Neuronal stem cell (in vitro differentiated cells): ENCODE results near the gene DPEP1.
"Not testable (repeated sequence)": the region's sequence is repeated elsewhere in the genome, so short reads cannot be mapped to it uniquely, and the experiment has no call there.

Source experiments
- DNase-seq: peaks from one replicate; pipeline ENCODE4 v3.0.0-alpha.2; 2013; ENCODE audit warnings: low spot score
- H2AFZ ChIP-seq: one replicate; pipeline ENCODE4 v1.6.1; 2013; ENCODE audit warnings: mild to moderate bottlenecking, low read length, inconsistent platforms
- H2AK5ac ChIP-seq: 2 replicates; pipeline ENCODE4 v1.6.1; 2013; ENCODE audit warnings: low read depth, mild to moderate bottlenecking, inconsistent platforms, low read length, moderate library complexity, mixed read lengths
- H2BK120ac ChIP-seq: 2 replicates; pipeline ENCODE4 v1.6.1; 2013; ENCODE audit warnings: low read depth, mild to moderate bottlenecking, inconsistent platforms, low read length, moderate library complexity, mixed read lengths
- H2BK12ac ChIP-seq: one replicate; pipeline ENCODE4 v1.6.1; 2013; ENCODE audit warnings: low read length, inconsistent platforms
- H2BK15ac ChIP-seq: 2 replicates; pipeline ENCODE4 v1.6.1; 2013; ENCODE audit warnings: mild to moderate bottlenecking, low read length, inconsistent platforms, mixed read lengths
- H2BK5ac ChIP-seq: one replicate; pipeline ENCODE4 v1.6.1; 2013; ENCODE audit warnings: inconsistent platforms, mild to moderate bottlenecking, low read length, moderate library complexity
- H3K14ac ChIP-seq: one replicate; pipeline ENCODE4 v1.6.1; 2013; ENCODE audit warnings: low read length, inconsistent platforms
- H3K18ac ChIP-seq: 2 replicates; pipeline ENCODE4 v1.6.1; 2013; ENCODE audit warnings: low read length, inconsistent platforms
- H3K23ac ChIP-seq: 2 replicates; pipeline ENCODE4 v1.6.1; 2013; ENCODE audit warnings: low read depth, mild to moderate bottlenecking, mixed read lengths, low read length, inconsistent platforms; ENCODE audit not compliant: poor library complexity
- H3K27ac ChIP-seq: replicated peaks from 3 replicates; pipeline ENCODE4 v1.5.1; 2013; ENCODE audit warnings: low read length, inconsistent platforms
- H3K27me3 ChIP-seq, 3 experiments: 2 replicates each; pipeline ENCODE4 v1.6.1; 2013; ENCODE audit warnings: low read length in 3 of 3, mild to moderate bottlenecking in 2 of 3, inconsistent platforms in 1 of 3, low read depth in 1 of 3, mixed read lengths in 1 of 3, moderate library complexity in 1 of 3; ENCODE audit not compliant: control insufficient read depth in 3 of 3, insufficient read depth in 3 of 3
- H3K36me3 ChIP-seq, 2 donors: replicated peaks in 1 of 2; 2 replicates each; pipeline ENCODE4 v1.6.1; 2013; ENCODE audit warnings: low read length in 2 of 2; ENCODE audit not compliant: control insufficient read depth in 2 of 2, insufficient read depth in 2 of 2
- H3K4ac ChIP-seq: 2 replicates; pipeline ENCODE4 v1.6.1; 2013; ENCODE audit warnings: inconsistent platforms, mild to moderate bottlenecking, low read length, moderate library complexity
- H3K4me1 ChIP-seq, 2 donors: 1 replicate in 1 of 2; 2 replicates in 1 of 2; pipeline ENCODE4 v1.6.1; 2013; ENCODE audit warnings: low read length in 2 of 2, low read depth in 1 of 2; ENCODE audit not compliant: control insufficient read depth in 2 of 2, insufficient read depth in 1 of 2
- H3K4me2 ChIP-seq: one replicate; pipeline ENCODE4 v1.6.1; 2013; ENCODE audit warnings: mild to moderate bottlenecking, low read length, inconsistent platforms; ENCODE audit not compliant: insufficient read depth, poor library complexity, severe bottlenecking
- H3K4me3 ChIP-seq, 2 donors: 2 replicates each; pipeline ENCODE4 v1.5.1; 2013; ENCODE audit warnings: low read length in 2 of 2, mild to moderate bottlenecking in 2 of 2, inconsistent platforms in 1 of 2, moderate library complexity in 1 of 2
- H3K79me1 ChIP-seq: one replicate; pipeline ENCODE4 v1.6.1; 2013; ENCODE audit warnings: low read depth, mild to moderate bottlenecking, inconsistent platforms, low read length, moderate library complexity
- H3K9ac ChIP-seq: one replicate; pipeline ENCODE4 v1.6.1; 2013; ENCODE audit warnings: mild to moderate bottlenecking, low read depth, low read length, inconsistent platforms; ENCODE audit not compliant: poor library complexity
- H3K9me3 ChIP-seq, 2 donors: replicated peaks in 1 of 2; 2 replicates each; pipeline versions ENCODE3 to v1.6.1; 2013; ENCODE audit warnings: low read length in 2 of 2, mild to moderate bottlenecking in 2 of 2, inconsistent platforms in 1 of 2, low read depth in 1 of 2, mixed read lengths in 1 of 2, moderate library complexity in 1 of 2; ENCODE audit not compliant: control insufficient read depth in 2 of 2, insufficient read depth in 1 of 2
- H4K8ac ChIP-seq: one replicate; pipeline ENCODE4 v1.6.1; 2013; ENCODE audit warnings: low read depth, mild to moderate bottlenecking, inconsistent platforms, low read length, moderate library complexity
- H4K91ac ChIP-seq: one replicate; pipeline ENCODE4 v1.6.1; 2013; ENCODE audit warnings: low read length, low read depth, mild to moderate bottlenecking, inconsistent platforms; ENCODE audit not compliant: poor library complexity
- WGBS, 2 donors: extraction: QIAGEN DNeasy Blood & Tissue Kit; methylation state at CpG; one replicate each; pipeline ENCODE4 v1.1.7; 2013; ENCODE audit warnings: missing lambda C conversion rate in 2 of 2, mixed read lengths in 1 of 2; ENCODE audit not compliant: insufficient read length in 2 of 2, insufficient replicate concordance in 1 of 2; ENCODE audit errors: extremely low coverage in 2 of 2; 5-methylcytosine and 5-hydroxymethylcytosine counted together

DPEP1 gene

DNA sequence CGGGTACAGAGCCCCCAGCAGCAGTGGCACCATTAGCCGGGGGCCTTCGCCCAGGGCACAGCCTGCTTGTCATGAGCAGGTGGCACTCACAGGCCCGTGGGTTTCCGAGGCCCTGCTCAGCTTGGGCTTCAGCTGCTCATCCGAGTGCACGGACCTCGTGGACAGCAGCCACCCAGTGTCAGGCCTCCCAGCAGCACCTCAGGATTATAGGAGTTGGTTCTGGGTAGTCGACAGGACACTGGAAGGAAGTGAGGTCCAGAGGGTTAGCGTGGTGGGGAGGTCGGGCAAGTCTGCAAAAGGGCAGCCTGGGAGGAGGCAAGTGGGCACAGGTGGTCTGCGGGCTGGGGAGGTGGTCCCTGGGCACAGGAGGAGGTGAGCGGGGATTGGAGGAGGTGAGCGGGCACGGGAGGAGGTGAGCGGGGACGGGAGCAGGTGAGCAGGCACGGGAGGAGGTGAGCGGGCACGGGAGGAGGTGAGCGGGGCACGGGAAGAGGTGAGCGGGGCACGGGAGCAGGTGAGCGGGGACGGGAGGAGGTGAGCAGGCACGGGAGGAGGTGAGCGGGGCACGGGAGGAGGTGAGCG, 43.0 kb upstream of the DPEP1 start:
- Histone ChIP-seq H3K9me3 (no peaks in the 10 kb centered on the region), H4K8ac (no peak overlapping the region), H3K18ac (peak overlapping the region; percentile 28), H3K14ac (peak overlapping the region; percentile 89), H3K27me3 (peaks cover 7 to 15% (median 7%) of the 10 kb centered on the region in 3 experiments), H3K4me1 (peaks cover 2 to 9% of the 10 kb centered on the region in 2 donors), H2BK12ac (peak overlapping the region; percentile 90), H4K91ac (no peak overlapping the region), H3K23ac (peak overlapping the region; percentile 73), H2AK5ac (peak overlapping the region; percentile 49), H2BK120ac (no peak overlapping the region), H2AFZ (no peak overlapping the region), H3K9ac (no peak overlapping the region), H3K79me1 (no peaks in the 10 kb centered on the region), H2BK15ac (peak overlapping the region; percentile 85), H3K4me3 (no peak overlapping the region), H3K4me2 (no peak overlapping the region), H2BK5ac (no peak overlapping the region), H3K36me3 (no peaks in the 10 kb centered on the region), H3K27ac (no peak overlapping the region), H3K4ac (no peak overlapping the region)
- DNase-seq, result no peak
- no CpG with 5 or more reads among the region's 30 CpGs for WGBS, 2 donors

- H3K18ac ChIP-seq, result peak overlapping the region; percentile 57
Measured at GRCh38 chr16:89570983-89571598, 42.4 kb upstream of the DPEP1 start.

GRCh38 chr16:89571636-89572035, 41.8 kb upstream of the DPEP1 start:
- H3K9me3 ChIP-seq, result no peaks in the 10 kb centered on the region
- no peak overlapping the region for H3K4me2 ChIP-seq
- peak overlapping the region; percentile 3 for H3K23ac ChIP-seq
- peak overlapping the region; percentile 76 for H3K4ac ChIP-seq
- peaks cover 2 to 4% of the 10 kb centered on the region in 2 donors for H3K4me1 ChIP-seq
- no peaks in the 10 kb centered on the region for H3K79me1 ChIP-seq
- peaks cover 17 to 26% (median 18%) of the 10 kb centered on the region in 3 experiments for H3K27me3 ChIP-seq
- no peak overlapping the region for H3K27ac ChIP-seq
- no peak overlapping the region for H4K8ac ChIP-seq
- no CpG with 5 or more reads among the region's 18 CpGs for WGBS, 2 donors
- H2BK12ac ChIP-seq, result peak overlapping the region; percentile 41
- peak overlapping the region; percentile 60 for H3K9ac ChIP-seq
- no peak overlapping the region for H3K4me3 ChIP-seq
- peak overlapping the region; percentile 82 for H3K14ac ChIP-seq
- peak overlapping the region; percentile 5 for H2BK5ac ChIP-seq
- H2BK15ac ChIP-seq, result peak overlapping the region; percentile 58
- H3K18ac ChIP-seq, result peak overlapping the region; percentile 57
- no peak for DNase-seq
- peak overlapping the region; percentile 91 for H2AK5ac ChIP-seq
- H2AFZ ChIP-seq, result no peak overlapping the region
- H4K91ac ChIP-seq, result no peak overlapping the region
- no peak overlapping the region for H2BK120ac ChIP-seq
- no peaks in the 10 kb centered on the region for H3K36me3 ChIP-seq

More at GRCh38 chr16:89570983-89571598, 42.4 kb upstream of the DPEP1 start:
- H3K4me3 ChIP-seq, H3K36me3 ChIP-seq, H3K4me1 ChIP-seq, H3K27ac ChIP-seq, H3K4ac ChIP-seq, H3K9me3 ChIP-seq, H4K91ac ChIP-seq, H3K79me1 ChIP-seq, H3K23ac ChIP-seq, H4K8ac ChIP-seq, H2BK120ac ChIP-seq, H2AFZ ChIP-seq, H3K4me2 ChIP-seq, DNase-seq, H2BK15ac ChIP-seq: not testable (repeated sequence)
- H3K27me3 ChIP-seq, result peaks cover 12 to 21% (median 12%) of the 10 kb centered on the region in 3 experiments
- H3K14ac ChIP-seq, result peak overlapping the region; percentile 82
- peak overlapping the region; percentile 5 for H2BK5ac ChIP-seq
- no CpG with 5 or more reads among the region's 36 CpGs for WGBS, 2 donors
- H2BK12ac ChIP-seq, result peak overlapping the region; percentile 41
- peak overlapping the region; percentile 60 for H3K9ac ChIP-seq
- H2AK5ac ChIP-seq, result peak overlapping the region; percentile 91

DNA sequence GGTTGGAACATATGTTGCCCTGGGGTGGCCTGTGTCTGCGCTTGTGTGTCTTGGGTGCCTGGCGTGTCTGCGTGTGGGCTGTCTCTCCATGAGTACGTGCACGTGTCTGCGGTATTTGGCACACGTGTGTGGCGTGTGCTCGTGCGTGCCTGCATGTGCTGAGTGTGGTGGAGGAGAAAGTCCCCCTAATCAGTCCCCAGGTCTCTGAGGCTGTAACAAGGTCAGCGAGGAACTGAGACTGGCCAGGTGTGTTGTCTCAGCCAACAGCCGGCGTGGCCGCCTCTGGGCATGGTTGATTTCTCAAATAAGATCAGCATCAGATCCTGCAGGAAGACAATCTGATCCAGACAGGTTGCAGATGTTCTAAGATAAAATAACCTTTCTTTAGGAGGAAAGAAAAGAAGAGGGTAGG, 41.4 kb upstream of the DPEP1 start:
- H4K91ac ChIP-seq, result no peak overlapping the region
- no CpG with 5 or more reads among the region's 14 CpGs for WGBS, 2 donors
- peak overlapping the region; percentile 5 for H2BK5ac ChIP-seq
- no peaks in the 10 kb centered on the region for H3K36me3 ChIP-seq
- peak overlapping the region; percentile 91 for H2AK5ac ChIP-seq
- H3K14ac ChIP-seq, result no peak overlapping the region
- H3K27me3 ChIP-seq, result peaks cover 21 to 31% (median 21%) of the 10 kb centered on the region in 3 experiments
- no peak overlapping the region for H4K8ac ChIP-seq
- no peak for DNase-seq
- H2BK120ac ChIP-seq, result no peak overlapping the region
- H3K23ac ChIP-seq, result peak overlapping the region; percentile 3
- no peak overlapping the region for H2BK15ac ChIP-seq
- H3K4ac ChIP-seq, result peak overlapping the region; percentile 76
- H3K9ac ChIP-seq, result peak overlapping the region; percentile 60
- peaks cover 2 to 4% of the 10 kb centered on the region in 2 donors for H3K4me1 ChIP-seq
- no peaks in the 10 kb centered on the region for H3K79me1 ChIP-seq
- no peaks in the 10 kb centered on the region for H3K9me3 ChIP-seq
- H3K4me2 ChIP-seq, result no peak overlapping the region
- peak overlapping the region; percentile 75 for H2AFZ ChIP-seq
- H3K4me3 ChIP-seq, result no peak overlapping the region
- H2BK12ac ChIP-seq, result peak overlapping the region; percentile 10
- H3K27ac ChIP-seq, result no peak overlapping the region
- no peak overlapping the region for H3K18ac ChIP-seq
